ENCODE data around the gene SCAF4. TPM values are rescaled to one million over a fixed set of nuclear protein-coding genes. Genes with fewer than 3 reads are reported as not detected.

The SCAF4 gene
- total and polyA plus RNA-seq, 2 of the 8 experiments (the other 6 are each of a cell fraction or from before 2014, with no cell fraction given), result 28.9 to 55.1 TPM

DNA sequence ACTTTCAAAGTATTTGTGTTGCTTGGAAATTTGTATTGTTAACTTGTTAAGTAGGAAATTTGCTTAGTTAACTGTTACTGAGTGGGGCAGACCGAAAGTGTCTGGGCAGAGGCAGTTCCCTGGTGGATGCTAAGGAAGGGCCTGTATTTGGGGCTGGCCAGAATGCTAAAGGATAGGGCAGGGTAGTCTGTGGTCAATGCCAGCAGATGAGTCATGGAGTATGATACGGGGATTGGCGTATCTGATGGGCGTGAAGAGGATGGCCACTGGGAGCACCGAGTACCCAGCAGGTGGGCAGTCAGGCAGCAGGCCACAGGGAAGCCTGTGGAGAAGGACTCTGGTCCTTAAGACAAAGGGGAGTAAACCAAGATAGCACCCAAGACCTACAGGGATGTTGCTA lies 46.6 kb upstream of the SCAF4 start (continued):
- no peak for TF ChIP-seq SP4 (IDR thresholded peaks at IDR 0.05; ENCODE audit: low read length)
- no peak for TF ChIP-seq TAF1 (IDR thresholded peaks at IDR 0.05; ENCODE audit: low read depth, low read length)
